Epithelial cell of alveolus of lung (primary cell): Measurements from ENCODE around the gene ZMYND12. TPM values are rescaled to one million over a fixed set of nuclear protein-coding genes. Genes with fewer than 3 reads are reported as not detected.

Experiments used
- total RNA-seq: library from RNA; depleted of rRNA; stranded (reverse); fragments of >200 nt; gene quantifications from 2 replicates; pipeline ENCODE4 v1.2.1, GENCODE V29; 2015

The ZMYND12 gene, protein sequence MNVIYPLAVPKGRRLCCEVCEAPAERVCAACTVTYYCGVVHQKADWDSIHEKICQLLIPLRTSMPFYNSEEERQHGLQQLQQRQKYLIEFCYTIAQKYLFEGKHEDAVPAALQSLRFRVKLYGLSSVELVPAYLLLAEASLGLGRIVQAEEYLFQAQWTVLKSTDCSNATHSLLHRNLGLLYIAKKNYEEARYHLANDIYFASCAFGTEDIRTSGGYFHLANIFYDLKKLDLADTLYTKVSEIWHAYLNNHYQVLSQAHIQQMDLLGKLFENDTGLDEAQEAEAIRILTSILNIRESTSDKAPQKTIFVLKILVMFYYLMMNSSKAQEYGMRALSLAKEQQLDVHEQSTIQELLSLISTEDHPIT
- 0.26 and 0.96 TPM in 2 replicates for total RNA-seq

DNA sequence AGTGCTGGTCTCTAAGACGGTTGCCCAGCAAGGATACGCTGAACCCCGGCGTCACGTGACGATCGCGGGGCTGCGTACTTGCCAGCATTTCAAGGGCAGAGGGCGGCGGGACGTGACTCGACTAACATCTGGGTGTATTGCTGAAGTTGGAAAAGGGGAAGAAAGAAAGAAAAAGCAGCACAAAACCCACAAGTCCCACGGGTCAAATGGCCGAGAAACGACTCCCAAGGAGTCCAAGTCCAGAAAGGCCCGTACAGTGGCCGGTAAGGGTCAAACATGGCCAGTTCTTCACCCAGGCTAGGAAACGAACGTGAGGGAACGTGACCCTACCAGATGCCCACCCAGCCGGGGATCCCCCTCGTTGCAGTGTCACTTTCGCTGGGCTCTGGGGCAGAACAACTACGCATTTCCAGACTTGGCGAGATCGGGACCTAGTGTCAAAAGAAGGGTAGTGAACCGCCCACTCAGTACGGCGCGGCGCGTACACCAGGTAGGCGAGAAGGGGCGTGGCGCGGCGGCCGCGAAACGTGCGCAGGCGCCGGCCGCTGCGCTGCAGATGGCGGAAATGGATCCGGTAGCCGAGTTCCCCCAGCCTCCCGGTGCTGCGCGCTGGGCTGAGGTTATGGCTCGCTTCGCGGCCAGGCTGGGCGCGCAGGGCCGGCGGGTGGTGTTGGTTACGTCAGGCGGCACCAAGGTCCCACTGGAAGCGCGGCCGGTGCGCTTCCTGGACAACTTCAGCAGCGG lies at the start of gene ZMYND12, which contains the start of gene PPCS:
ZMYND12 (minus strand) TSS at position 13 of the 744 bp plus-strand sequence. CDS start 25 bp downstream, outside the sequence.
PPCS (plus strand) TSS at position 534 of the 744 bp plus-strand sequence; CDS start at position 557, 23 bp downstream.

DNA sequence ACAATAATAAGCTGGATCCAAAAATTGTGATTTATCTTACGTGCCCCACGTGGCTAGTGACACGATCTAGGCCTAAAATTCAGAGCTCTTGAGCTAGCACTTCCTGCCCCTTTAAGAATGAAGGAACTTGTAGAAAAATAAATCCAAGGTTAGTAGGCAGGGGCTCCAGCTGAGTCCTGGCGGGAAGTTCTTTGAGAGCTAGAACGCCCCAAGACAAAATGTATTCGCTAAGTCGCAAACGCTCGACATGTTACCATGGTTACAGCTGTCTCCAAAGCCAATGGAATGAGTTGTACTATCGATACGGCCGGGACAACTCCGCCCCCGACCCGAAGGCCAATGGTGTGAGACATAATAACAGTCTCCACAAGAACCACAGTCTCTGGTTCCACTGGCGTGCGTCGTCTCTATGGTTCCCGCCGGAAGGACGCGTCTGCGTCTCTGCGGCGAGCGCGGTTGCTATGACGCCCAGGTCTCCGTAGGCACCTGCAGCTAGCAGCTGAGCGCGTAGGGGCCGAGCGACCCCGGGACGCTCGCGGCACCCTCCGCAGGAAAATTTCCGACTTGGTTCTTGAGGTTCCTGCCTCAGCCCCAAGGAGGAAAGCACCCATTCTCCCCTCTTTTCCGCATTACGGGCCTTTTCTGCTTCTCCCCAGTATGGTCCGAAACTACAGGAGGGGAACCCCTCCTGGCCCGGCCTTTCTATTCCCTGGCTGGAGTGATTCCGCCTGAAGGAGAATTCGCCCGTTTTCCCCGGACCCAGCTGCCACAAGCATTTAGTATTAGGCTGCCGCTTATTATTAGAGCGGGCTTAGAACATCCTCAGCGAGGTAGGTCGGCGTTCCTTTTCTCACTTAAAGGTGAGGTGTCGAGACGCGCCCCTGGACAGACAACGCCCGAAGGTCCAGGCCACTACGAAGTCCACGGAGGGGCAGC lies 7.3 kb upstream of the ZMYND12 start, which contains the start of gene CCDC30:
CCDC30 (plus strand) TSS at position 459 of the 936 bp plus-strand sequence. CDS start 17,266 bp downstream, outside the sequence.

DNA sequence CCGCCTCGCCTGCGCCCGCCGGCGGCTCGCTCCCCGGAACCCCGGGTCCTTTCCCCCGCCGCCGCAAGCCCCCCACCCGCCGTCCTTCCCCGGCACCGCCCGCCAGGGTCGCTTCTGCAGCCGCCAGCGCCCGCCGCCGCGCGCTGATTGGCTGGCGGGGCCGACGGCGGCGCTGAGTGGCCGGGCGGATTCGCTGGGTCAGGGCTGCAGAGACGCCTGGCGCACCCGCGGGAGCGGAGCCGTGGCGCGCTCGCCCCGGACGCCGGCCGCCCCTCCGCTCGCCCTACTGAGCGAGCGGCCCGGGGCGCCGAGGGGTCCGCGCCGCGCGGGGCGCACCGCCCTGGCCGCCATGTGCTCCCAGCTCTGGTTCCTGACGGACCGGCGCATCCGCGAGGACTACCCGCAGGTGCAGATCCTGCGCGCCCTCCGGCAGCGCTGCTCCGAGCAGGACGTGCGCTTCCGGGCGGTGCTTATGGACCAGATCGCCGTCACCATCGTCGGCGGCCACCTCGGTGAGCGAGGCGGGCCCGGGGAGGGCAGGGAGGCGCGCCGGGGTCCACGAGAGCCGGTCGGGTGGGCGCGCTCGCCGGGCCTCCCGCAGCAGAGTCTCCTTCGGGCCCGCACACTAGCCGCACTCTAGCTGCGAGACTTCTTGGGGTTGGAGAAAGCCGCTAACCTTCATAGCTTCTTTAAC lies 75.1 kb downstream of the ZMYND12 start, which contains the start of gene RIMKLA:
RIMKLA (plus strand) TSS at position 207 of the 694 bp plus-strand sequence; CDS start at position 350, 143 bp downstream.

Other genes starting within 250 kb of the ZMYND12 start
- gene FOXJ3, start 120.8 kb downstream of the ZMYND12 start, total RNA-seq = 18.6 and 25.5 TPM in 2 replicates
- 0.13 TPM in 1 of 2 replicates, not detected in the other for gene RIMKLA, start 75.2 kb downstream of the ZMYND12 start, total RNA-seq
- gene PPCS, start 521 bp upstream of the ZMYND12 start, total RNA-seq = 45.9 and 66.8 TPM in 2 replicates
- gene CCDC30, start 7.3 kb upstream of the ZMYND12 start, total RNA-seq = 0.13 and 0.96 TPM in 2 replicates
- gene PPIH, start 202.4 kb upstream of the ZMYND12 start, total RNA-seq = 38.1 and 51.3 TPM in 2 replicates
- 388 and 812 TPM in 2 replicates for gene YBX1, start 226.4 kb upstream of the ZMYND12 start, total RNA-seq